KBM-7 (cell line): ENCODE measurements around the gene CYBA.

Experiments used
- DNase-seq: peaks from one replicate; pipeline ENCODE4 v3.0.0-alpha.2; 2015
- in situ Hi-C: fragments of 300-500 bp; cut with MboI; formaldehyde crosslinking; loops from 2 replicates; pipeline ENCODE4 v1.14.3; 2020; ENCODE audit warnings: low sequenced_read_pairs, low pct_unique_long_range_greater_than_20kb, mixed read lengths

Gene CYBA

DNA sequence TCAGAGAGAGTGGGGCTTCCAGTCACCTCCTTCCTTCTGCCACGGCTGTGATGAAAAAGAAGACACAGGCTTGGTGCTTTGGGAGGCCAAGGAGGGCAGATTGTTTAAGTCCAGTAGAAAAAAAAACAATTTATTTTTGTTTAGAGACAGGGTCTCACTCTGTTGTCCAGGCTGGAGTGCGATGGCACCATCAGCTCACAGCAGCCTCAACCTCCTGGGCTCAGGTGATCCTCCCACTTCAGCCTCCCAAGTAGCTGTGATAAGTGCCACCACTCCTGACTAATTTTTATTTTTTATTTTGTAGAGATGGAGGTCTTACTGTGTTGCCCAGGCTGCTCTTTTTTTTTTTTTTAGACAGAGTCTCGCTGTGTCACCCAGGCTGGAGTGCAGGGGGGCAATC lies 14.7 kb upstream of the CYBA start:
- in situ Hi-C loops, result no loop called here
- no peak for DNase-seq

DNA sequence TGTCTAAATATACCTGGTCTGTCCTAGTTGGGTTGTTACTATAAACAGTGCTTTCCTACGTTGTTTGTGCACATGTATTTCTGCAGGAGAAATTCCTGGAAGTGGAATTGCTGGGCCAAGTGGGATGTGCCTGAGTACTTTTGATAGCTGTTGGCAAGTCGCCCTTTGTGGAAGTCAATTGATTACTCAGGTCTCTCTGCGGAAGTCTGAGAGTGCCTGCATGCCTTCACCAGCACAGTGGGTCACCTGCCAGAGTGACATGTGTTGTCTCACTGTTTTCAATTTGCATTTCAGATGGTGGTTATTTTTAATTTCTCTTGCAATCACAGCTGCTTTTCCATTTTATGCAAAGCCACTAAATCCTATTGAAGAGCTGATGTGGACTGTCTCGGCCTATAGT lies 14.3 kb upstream of the CYBA start:
- no peak for DNase-seq
- in situ Hi-C loops, result no loop called here

DNA sequence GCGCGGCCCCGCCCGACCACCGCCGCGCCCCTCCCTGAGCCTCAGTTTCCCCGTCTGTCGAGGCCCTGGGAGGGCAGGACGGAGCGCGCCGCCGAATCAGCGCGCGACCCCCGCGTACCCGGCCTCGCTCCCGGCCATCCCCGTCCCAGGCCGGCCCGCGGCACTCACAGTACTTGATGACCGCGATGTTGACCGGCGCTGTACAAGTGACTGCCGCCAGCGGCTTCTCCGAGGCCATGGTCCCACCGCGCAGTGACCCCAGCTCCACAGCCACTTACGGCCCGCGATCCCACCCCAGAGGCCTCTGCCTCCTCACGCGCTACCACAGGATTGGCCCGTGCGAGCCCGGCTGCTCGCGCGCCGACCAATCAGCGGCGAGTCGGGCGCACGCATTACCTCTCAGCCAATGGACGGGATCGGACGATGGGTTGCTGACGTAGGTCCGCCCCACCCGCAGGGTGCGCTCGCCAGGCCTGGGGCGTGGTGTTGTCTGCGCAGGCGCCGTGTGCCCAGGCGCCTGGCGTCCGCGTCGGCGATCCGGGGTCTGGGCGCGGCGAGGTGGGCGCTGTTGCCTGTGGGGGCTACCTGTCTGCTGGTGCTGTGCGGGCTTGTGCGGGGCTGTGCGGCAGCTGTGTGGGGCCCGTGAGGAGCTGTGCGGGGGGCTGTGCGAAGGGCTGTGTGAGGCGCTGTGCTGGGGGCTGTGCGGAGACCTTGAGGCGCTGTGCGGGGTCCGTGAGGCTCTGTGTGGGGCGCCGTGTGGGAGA lies 12.2 kb upstream of the CYBA start, which contains the start of gene MVD:
MVD (minus strand) TSS at position 249 of the 764 bp plus-strand sequence; CDS start at position 238, 11 bp downstream.
- in situ Hi-C loops, result no loop called here
- peak; percentile 97 for DNase-seq

DNA sequence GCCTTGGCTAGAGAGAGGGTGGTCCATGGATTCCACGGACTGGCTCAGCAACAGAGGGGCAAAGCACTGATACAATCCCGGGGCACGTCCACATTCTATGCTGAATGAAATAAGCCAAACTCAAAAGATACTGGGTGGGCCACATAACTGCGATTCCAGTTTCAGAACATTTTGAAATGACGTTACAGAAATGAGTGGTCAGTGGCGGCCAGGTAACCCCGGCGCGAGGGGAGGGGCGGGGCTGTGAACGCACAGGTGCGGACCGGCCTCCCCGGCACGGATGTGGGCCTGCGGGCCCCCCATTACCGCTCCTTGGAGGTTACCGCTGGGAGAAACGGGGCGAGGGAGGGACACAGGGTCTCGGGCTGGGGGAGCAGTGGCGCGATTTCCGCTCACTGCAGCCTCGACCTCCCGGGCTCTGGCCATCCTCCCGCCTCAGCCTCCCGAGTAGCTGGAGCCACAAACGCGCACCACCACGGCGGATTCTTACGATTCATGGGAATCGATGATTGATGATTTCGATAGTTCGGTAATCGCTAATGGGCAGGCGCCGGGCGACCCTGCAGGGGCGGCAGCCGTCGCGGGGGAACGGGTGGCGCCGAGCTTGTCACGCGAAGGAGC lies 11.5 kb upstream of the CYBA start:
- DNase-seq, result no peak
- in situ Hi-C loops, result no loop called here

DNA sequence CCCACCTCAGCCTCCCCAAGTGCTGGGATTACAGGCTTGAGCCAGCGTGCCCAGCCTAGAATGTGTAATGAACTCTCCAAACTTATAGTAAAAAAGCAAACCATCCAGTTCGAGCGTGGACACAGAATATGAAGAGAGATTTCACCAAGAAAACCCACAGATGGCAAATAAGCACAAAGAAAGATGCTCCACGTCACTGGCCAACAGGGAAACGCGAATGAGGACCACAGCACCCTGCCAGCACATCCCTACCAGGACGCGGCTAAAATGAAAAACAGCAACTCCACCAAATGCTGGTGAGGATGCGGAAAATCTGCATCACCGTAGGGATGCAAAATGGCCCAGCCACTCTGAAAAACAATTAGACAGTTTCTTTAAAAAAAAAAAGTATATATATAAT lies 10.6 kb upstream of the CYBA start:
- no peak for DNase-seq
- in situ Hi-C loops, result no loop called here

DNA sequence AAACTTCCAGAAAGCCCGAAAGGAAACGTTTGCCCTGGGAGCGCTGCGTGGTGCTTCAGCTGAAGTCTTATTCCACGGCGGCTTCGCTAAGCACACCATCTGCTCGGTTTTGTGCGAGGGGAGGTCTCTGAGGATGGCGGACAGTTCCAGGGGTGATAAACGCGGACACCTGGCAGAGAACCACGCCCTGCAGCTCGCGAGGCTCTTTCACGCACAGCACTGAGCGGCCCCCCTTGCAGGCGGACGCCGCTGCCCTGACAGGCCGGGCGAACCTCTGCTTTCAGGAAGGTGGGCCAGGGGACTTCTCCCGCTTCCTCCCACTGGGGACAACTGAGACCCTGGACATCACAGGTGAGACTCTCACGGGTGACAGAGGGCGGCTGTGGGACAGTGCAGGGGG lies 8.3 kb upstream of the CYBA start:
- DNase-seq, result no peak
- in situ Hi-C loops, result no loop called here

DNA sequence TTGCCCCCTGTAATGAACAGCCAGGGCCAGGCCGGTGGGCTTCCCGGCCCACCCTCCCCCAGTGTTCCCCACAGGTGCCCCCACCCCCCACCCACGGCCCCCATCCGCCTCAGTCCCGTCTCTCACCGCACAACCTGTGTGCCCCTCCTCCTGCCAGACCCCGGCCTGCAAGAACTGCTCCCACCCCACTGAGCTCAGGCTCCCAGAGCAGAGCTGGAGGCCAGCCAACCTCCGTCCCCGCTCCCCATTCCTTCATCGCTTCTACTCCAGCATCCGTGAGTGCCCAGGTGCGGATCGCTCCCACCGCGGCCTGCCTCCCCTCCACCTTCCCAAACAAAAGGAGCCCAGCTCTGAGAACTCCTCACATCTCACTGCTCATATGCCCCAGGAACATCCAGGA lies 7.9 kb upstream of the CYBA start:
- in situ Hi-C loops, result no loop called here
- DNase-seq, result no peak

DNA sequence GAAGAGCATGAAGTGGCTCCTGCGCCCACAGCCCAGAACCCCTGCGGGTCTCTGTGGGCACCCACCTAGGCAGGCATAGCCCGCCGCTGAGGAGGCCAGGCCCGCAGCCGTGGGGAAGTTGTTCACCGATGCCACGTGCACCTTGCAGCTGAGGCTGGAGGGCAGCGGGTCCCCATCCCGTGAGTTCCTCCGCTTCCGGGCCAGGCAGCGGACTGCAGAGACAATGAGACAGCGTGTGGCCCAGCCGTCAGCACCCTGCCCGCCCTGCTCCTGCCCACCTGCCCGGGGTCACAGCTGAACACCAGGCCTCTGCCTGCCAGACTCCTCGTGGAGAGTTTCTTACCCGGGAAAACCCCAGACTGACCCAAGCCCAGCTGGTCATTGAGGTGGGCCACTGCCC lies 6.5 kb upstream of the CYBA start:
- DNase-seq, result no peak
- in situ Hi-C loops, result no loop called here

DNA sequence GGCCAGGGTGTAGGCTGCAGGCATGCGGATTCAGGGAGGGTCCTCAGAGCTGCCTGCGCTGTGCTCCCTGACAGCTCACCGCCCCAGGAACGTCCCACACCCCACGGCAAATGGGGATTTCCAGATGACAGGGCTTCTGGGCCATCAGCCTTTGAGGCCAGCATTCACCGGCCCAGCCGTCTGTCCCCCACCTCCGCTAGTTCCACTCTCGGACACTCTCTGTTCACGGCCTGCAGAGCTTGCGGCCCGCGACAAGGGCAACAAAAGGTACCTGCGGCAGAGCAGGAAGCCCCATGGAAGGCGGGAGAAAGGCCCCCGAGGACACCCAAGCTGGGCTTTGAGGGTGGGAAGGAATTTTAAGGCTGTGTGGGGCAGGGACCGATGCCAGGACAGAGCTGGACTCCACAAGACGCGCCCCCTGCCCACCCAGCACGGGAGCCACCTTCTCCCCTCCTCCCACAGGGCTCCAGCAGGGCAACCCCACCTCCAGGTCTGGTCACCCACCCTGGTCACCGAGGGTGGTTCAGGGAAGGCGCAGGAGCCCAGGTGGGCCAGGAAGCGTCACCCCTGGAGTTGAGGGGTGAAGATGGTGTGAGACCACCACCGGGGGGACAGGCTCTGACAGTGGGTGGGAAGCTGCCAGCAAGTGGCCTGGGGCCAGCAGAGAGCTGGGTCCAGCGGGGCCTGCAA lies 5.6 kb upstream of the CYBA start:
- in situ Hi-C loops, result no loop called here
- DNase-seq, result no peak

DNA sequence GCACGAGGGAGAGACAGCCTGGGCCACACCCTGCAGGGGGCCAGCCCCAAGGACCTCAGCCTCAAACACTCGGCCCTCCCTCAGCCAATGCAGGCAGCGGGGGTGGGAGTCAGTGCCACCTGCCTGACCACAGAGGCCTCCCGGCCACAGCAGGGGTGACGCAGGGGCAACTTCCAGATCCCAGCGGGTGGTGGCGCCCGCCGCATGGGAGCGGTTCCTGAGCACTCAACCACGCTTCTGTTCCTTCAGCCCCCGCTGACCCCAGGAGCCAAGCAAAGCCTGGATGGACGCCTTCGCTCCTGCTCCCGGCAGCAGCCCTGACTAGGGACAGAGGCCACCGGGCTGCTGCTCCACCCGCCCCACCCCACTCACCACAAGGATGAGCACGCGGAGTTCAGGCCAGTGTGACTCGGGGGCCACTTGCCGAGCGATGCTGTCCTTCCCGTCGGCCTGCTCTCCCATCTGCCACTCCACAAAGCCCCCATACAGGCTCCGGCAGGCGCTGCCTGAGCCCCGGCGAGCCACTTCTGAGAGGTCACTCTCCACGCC lies 5.0 kb upstream of the CYBA start:
- in situ Hi-C loops, result no loop called here
- no peak for DNase-seq

DNA sequence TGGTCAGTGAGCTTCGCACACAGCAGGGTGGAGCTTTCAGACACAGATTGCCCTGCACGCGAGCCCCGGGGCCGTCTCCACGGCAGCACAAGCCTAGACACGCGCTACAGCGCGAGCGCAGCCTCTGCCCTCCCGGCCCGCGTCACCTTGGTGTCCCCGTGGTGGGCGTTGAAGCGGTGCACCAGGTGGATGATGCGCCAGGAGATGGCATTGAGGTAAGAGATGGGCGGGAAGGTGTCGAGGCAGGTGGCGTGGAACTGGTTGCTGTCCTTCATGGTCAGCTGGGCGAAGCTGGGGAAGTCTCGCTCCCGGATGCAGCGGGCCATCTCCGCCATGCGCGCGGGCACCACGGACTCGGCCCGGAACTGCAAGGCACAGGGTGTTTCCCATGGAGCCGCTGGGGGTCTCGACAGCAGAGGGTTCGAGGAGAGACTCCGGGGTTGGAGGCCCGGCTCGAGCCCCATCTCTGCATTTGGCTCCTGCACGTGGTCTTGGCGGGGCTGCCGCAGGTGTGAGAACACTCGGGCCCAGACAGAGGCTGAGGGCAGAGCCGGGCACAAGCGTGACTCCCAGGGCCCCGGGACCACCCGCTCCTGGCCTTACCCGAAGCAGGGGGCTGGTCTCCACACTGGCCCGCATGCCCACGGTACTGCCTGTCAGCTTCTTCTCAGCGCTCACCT lies 4.3 kb upstream of the CYBA start:
- DNase-seq, result no peak
- in situ Hi-C loops, result no loop called here

DNA sequence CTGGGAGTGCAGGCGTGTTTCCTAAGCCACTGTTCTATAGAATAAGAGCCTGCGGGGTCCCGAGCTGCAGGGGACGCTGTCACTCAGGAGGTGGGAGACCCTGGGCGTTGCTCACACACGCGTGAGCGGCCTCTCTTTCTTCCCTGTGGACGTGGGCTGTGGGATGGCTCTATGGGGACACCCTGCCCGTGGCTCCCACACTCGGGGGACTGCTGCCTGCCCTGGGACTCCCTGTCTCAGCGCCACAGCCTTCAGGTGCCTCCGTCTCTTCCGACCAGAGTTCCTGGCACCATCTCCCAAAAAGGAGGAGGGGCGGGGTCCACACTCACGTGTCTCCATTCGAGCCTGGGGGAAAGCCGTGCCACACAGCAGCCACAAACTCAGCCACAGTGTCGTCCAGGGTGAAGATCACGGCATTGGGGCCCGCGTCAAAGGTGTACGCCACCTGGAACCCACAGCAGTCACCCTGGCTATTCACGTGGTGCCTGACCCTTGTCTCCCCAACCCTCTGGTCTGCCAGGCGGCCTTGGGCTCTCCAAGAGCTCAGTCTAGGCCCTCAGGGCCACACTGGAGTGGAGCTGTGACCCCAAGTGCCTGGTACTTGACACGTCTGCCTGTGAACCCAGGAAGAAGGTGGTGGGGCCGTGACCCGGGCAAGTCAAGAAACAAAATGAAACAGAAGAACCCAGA lies 3.7 kb upstream of the CYBA start:
- no peak for DNase-seq
- in situ Hi-C loops, result no loop called here

DNA sequence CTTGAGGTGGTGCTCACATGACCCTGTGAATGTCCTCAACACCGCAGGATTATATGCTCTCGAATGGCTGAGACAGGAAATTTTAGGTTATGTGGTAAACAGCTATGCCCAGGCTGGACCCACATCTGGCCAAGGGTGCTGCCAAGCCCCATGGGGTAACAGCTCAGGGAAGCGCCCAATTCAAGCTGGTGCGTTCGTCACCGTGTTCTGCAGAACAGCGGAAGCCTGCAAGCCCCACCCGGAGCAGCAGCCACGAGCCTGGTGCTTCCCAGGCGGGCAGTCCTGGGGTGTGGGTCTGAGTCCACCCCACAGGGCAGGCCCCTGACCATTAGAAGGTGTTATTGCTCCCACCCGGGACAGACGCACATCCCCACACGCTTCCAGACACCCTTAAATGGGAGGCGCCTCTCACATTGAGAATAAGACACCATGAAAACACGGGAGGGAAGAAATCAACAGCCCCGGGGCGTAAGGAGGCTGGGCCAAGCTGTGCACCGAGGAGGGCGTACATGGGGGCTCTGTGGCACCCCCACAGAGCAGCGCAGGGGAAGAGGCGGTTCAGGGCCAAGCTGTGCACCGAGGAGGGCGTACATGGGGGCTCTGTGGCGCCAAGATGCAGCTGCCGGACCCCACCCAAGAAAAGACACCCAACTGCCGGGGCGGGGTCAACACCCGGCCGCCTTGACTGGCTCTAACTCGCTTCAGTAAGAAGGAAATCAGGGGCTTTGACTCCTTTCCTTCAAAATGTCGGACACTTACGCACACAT lies 2.9 kb upstream of the CYBA start:
- no peak for DNase-seq
- in situ Hi-C loops, result no loop called here

DNA sequence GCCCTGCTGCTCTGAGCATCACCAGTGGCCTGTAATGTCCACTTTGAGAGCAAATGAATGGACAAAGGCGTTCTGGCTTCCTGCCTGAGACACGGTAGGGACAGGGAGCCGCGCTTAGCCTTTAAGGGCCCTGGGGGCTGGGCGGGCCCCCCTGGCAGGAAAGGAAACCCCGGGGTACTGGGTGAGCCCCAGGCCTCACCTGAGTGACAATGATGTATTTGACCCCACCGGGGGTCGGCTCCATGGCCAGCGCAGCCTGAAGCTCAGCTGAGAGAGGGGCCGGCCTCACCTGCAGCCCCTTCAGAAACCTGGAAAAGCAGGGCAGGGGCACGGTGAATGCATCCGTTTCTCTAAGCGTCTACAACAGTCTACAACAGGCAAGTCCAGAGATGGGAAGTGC lies 2.2 kb upstream of the CYBA start:
- in situ Hi-C loops, result no loop called here
- no peak for DNase-seq

DNA sequence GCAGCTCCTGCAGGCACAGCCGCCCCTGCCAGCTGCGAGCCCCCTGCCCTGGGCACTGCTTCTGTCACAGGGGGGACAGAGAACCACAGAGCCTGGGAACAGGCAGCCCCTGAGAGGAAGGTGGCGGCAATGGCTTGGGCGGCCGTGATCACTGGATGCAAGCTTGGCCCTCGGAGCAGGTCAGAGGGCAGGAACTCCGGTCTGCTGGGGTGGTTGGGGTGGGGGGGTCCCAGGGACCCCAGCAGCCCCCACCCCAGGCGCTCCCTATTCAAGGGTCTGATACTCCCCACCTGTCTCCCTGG lies 1.9 kb upstream of the CYBA start:
- in situ Hi-C loops, result no loop called here
- DNase-seq, result no peak

DNA sequence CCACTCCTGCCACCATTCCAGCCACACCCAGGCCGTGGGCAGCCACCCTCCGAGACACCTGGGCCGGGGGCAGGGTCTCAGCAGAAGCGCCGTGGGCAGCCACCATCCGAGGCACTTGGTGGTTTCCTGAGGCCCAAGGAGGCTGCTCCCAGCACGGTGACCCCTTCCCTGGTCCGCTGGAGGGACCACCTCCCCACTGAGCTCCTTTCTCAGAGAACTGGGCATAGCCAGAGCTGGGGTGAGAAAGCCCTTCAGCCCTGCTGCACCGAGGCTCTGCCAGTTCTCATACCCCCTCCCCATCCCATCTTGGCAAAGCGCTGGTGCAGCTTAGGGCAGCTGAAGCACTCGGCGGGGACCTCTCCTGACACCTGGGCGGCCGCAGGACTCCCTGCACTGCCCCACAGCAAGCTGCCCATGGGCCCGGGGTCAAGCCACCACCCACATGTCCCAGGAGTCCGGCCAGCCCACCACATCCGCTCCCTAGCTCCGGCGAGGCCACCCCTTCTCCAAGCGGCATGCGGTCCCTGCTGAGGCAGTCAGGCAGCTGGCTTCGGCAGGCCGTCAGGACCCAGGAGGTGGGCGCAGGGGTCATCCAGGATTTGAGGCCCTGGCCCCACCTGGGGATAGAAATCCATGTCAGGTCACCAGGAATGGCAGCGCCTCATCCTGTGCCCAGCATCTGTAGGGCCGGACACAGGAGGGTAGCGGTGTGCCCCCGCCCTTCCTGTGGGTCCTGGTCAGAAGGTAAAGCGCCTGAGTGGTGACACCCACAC lies 1.3 kb upstream of the CYBA start:
- DNase-seq, result no peak
- in situ Hi-C loops, result no loop called here

DNA sequence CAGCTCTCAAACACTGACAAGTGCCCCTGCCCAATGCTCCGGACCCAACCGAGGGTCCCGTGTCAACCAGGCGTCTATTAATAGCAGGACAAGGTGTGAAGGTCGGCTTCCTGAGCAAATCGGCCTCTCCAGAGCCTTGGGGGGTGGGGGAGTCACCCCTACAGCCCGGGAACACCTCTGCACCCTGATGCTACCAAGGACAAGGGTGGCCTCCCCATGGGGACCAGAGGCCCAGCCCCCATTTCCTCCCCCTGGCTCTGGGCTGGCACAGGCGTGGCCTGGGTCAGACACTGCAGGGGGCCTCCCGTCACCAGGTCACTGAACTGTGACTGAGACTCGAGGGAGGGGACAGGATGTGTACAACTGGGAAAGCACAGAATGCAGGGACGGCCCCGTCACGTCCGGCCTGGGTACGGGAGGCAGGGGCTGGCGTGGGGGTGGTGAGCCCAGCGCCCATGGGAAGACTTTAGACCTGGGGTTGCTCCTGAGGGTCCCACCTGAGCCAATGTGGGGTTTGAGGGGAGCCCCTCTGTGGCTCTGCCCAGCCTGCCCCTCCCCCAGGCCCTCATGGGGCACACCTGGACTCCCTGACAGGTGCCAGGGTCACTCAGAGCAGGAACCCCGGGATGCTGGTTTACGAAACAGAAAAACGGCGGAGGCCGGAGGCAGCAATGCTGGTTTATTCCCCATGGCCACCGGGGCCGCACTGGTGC lies 579 bp upstream of the CYBA start:
- peak; percentile 89 for DNase-seq
- in situ Hi-C loops, result no loop called here
